Epithelial cell of esophagus (primary cell): ENCODE data around the gene ZNF473.

Experiments
- DNase-seq: peaks from one replicate; pipeline ENCODE4 v3.0.0; 2010; ENCODE audit warnings: low read depth
- H3K4me3 ChIP-seq: 2 replicates; pipeline ENCODE4 v1.5.1; 2011; ENCODE audit warnings: mild to moderate bottlenecking, low read length, control low read depth
- TF ChIP-seq, protein P1 (sequence below): IDR thresholded peaks from 2 replicates; pipeline ENCODE4 v1.5.1; 2011; ENCODE audit warnings: low read depth, mild to moderate bottlenecking, low read length, control low read depth, inconsistent platforms; ENCODE audit not compliant: insufficient read depth; ENCODE audit errors: missing control alignments

Gene ZNF473

DNA sequence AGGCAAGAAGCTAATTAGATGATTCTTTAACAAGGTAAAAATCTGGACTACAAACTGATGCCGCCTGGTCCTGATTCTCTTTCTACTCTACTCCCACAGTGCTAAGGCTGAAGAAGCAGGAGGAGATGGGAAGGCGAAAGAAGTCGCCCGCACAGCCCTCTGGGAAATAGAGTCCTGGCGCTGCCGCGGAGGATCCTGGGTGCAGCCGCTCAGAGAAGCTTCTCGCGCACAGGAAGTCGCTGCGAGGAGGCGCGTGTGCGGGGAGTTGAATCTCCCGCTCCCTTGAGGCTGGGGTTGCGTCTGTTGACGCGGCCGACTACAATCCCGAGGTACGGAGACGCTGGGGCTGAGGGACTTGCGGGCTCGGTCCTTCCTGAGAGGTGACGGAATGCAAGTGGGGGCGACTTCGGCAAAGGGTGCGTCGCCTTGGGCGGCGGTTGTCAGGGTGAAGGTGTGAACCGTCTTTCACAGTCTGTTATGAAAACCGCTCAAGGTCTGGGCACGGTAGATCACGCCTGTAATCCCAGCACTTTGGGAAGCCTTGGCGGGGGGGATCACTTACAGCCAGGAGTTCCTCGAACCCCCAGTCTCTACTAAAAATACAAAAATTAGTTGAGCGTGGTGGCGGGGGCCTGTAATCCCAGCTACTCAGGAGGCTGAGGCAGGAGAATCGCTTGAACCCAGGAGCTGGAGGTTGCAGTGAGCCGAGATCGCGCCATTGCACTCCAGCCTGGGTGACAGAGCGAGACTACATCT lies at the start of gene ZNF473:
Gene ZNF473 (plus strand): TSS at position 212 of the 756 bp plus-strand sequence. CDS start 5,078 bp downstream, outside the sequence.
- DNase-seq: peak; percentile 97
- TF ChIP-seq, protein P1, sequence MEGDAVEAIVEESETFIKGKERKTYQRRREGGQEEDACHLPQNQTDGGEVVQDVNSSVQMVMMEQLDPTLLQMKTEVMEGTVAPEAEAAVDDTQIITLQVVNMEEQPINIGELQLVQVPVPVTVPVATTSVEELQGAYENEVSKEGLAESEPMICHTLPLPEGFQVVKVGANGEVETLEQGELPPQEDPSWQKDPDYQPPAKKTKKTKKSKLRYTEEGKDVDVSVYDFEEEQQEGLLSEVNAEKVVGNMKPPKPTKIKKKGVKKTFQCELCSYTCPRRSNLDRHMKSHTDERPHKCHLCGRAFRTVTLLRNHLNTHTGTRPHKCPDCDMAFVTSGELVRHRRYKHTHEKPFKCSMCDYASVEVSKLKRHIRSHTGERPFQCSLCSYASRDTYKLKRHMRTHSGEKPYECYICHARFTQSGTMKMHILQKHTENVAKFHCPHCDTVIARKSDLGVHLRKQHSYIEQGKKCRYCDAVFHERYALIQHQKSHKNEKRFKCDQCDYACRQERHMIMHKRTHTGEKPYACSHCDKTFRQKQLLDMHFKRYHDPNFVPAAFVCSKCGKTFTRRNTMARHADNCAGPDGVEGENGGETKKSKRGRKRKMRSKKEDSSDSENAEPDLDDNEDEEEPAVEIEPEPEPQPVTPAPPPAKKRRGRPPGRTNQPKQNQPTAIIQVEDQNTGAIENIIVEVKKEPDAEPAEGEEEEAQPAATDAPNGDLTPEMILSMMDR: no peak
- H3K4me3 ChIP-seq: peak within 1 kb of the TSS; percentile 96

DNA sequence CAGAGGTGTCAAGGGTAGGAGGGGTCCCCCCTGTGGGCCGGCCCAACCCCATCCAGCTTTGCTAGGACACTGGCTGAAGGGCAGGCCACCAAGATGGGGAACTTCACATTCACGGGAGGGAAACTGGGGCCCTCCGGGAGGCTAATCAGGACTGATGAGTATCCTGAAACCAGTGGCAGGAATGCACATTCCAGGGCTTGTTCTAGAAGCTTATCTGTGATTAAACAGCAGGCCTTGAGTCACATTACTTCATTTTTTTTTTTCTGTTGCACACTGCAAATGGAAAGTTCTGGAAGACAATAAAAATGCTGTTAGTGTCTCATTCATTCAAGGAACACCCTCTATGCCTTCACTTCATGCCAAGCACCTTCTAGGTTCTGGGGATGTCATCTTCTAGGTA lies 49.3 kb upstream of the ZNF473 start:
- DNase-seq: no peak
- TF ChIP-seq, protein P1: no peak
- H3K4me3 ChIP-seq: no peak overlapping the region

- no peak overlapping the region for H3K4me3 ChIP-seq
- no peak for DNase-seq
- TF ChIP-seq, protein P1: no peak
Measured at GRCh38 chr19:49977076-49977475, 48.7 kb upstream of the ZNF473 start.

DNA sequence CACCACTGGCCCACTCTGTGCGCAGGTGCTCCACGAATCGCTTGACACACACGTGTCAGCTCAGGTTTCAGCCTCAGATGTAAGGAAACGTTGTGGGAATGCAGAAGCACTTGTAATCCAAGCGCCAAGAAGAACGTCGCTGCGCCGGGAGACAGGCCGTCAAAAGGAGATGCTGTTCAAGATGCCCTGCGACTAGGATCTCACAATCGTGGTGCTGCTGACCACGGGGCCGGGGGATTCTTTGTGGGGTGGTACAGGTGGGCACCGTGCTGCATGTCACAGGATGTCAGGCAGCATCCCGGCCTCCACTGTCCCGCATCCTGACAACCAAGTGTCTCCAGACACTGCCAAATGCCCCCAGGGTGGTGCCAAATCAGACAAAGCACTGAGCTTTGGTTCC lies 47.9 kb upstream of the ZNF473 start:
- no peak for DNase-seq
- H3K4me3 ChIP-seq: no peak overlapping the region
- TF ChIP-seq, protein P1: no peak

DNA sequence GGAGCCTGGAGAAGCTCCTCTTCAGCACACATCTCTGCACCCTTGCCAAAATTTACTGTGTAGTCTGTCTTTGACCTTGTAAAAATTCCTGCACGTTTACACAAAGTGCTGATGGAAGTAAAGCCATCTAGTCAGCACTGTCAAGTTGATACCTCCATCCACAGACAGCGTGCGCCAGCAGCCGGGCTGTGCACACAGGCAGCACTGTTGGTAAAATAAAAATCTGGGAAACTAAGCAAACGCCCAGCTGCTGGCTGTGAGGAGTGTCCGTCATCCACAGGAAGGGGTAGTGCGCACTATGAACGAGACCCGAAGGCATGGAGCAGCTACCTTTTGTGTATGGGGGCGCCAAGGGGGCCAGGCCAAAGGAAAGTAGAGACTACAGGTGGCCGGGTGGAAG lies 47.5 kb upstream of the ZNF473 start:
- TF ChIP-seq, protein P1: no peak
- no peak for DNase-seq
- no peak overlapping the region for H3K4me3 ChIP-seq

DNA sequence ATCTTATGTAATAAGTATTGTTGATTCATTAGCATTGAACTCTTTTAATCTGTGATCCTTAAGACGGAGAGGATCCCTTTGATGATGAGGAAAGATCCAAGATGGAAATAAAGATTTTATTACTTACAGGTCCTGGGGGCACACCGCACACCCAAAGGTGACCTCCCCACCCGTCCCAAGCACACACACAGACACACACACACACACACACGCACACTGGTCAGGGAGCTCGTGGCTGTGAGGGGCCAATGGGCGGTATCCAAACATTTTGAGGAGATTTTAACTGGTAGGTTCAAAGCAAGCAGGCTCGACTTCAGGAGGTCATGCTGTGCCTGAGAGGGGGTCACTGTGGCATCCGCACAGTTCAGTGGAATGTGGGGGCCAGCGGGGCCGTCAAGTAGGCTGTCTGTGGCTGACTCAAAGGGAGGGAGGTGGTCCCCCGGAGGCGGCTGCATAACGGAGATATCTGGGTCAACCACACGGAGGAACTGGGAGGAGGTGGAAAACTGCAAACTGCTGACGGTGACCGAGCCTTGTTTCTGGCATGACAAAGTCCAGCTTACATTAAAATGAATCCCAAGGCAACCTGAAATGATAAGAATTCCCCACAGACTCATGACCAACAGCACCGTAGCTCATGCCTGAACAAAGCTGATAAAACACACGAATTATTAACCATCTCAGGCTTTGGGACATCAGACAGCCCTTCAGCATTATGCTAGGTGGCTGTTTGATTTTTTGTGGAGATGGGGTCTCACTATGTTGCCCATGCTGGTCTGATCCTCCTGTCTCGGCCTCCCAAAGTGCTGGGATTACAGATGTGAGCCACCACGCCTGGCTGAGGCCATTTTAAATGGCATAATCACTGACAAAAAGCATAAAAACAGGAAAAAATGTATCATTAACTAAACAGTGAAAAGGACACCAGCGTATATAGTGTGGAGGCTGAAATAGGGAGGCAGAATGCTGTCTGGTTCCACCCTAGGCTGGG lies 43.9 kb upstream of the ZNF473 start:
- TF ChIP-seq, protein P1: no peak
- DNase-seq: no peak
- no peak overlapping the region for H3K4me3 ChIP-seq
